ENCODE results near the gene MED28.

MED28 gene

GRCh38 chr4:17667253-17667652 lies 52.8 kb downstream of the MED28 start:
- no peak for DNase-seq (ENCODE audit: low spot score)

- DNase-seq (ENCODE audit: low spot score) = no peak
Measured at GRCh38 chr4:17667653-17668201, 53.3 kb downstream of the MED28 start.

DNA sequence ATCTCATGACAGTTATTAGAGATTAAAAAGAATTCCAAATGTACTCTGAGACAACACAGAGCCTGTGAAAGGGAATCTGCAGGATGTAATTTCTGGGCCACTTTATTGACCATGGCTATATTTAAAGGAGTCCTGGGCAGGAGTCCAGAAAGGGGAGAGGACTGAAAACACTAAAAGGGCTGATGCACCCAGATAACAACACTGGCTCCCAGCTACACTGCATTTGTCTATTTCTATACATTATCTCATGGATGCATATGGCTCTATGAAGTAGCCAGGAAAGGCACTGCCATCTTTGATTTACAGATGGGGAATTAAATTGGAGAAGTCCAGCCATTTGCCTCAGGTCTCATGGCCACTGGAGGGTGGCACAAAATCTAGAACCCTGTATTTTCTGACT lies 56.0 kb downstream of the MED28 start:
- DNase-seq (ENCODE audit: low spot score) = no peak

- no peak for DNase-seq (ENCODE audit: low spot score)
Measured at GRCh38 chr4:17680559-17681280, 66.3 kb downstream of the MED28 start.

GRCh38 chr4:17681281-17682221 lies 67.1 kb downstream of the MED28 start:
- no peak for DNase-seq (ENCODE audit: low spot score)

- no peak for DNase-seq (ENCODE audit: low spot score)
Measured at GRCh38 chr4:17682222-17682566, 67.8 kb downstream of the MED28 start.
